ENCODE measurements around the gene DCUN1D3.
"Not testable (repeated sequence)": the region's sequence is repeated elsewhere in the genome, so short reads cannot be mapped to it uniquely, and the experiment has no call there.

DCUN1D3 gene

DNA sequence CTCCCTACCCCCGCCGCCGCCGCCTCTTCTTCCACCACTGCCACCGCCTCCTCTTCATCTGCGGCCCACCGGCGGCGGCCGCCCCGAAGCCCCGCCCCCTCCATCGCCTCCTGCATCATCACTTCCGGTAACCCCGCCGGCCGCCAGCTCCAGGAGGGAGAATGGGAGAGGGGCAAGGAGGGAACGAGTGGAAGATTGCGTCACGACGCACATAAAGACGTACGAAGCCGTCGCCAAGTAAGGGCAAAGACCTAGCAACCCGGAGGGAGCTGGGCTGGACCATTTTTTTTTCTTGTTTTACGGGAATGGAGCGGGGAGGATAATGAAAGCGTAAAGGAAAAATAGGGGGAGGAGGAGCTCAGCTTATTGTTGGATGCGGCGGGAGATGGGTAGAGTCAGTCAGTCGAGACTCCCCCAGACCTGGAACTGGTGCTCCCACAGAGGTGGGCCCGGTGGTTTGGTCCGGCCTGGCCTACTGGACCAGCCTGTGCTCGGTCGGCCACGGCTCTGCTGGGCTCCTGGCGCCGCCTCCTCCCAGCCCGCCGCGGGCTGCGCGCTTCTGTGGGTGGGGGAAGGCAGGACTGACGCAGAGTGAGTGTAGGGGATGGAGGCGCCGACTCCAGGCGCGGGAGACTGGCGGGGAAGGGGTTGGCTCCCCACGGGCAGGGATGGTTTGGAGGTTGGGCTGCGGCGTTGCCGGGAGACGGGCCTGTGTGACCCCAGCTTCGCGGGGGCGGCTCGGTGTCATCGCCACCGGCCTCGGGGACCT, at the start of gene DCUN1D3, which contains the start of gene LYRM1:
TSS of gene DCUN1D3 (minus strand) at position 60 of the 769 bp plus-strand sequence. CDS start 37,820 bp downstream, outside the sequence.
TSS of gene LYRM1 (plus strand) at position 473 of the 769 bp plus-strand sequence. CDS start 14,785 bp downstream, outside the sequence.
- peak; percentile 89 for DNase-seq

DNA sequence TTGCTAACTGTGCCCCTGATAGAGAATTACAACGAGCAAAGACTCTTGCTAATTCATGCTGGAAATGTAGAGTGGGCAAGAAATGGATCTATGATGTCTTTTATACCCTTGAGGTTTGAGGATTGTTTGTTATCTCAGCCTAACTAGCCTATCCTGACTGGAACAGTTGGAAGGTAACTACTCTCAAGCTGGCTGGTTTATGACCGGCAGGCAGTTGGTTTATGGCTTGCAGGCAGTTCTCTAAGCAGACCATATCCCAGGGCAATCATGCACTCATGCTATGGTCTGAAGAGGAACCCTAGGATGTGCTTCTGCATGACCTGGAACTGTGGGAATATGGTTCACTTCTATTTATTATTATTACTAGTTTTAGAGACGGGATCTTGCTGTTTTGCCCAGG, 49.5 kb upstream of the DCUN1D3 start:
- no peak for DNase-seq

GRCh38 chr16:20948444-20948843, 48.3 kb upstream of the DCUN1D3 start:
- DNase-seq = no peak

- no peak for DNase-seq
Observed at GRCh38 chr16:20946015-20946629, 46.0 kb upstream of the DCUN1D3 start.

DNA sequence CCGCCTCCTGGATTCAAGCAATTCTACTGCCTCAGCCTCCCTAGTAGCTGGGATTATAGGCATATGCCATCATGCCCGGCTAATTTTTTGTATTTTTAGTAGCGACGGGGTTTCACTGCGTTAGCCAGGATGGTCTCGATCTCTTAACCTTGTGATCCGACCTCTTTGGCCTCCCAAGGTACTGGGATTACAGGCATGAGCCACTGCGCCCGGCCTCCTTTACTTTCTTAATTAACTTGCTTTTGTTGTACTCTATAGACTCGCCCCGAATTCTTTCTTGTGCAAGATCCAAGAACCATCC, 45.4 kb upstream of the DCUN1D3 start:
- DNase-seq = not testable (repeated sequence)

GRCh38 chr16:20944861-20945574, 44.9 kb upstream of the DCUN1D3 start:
- peak; percentile 46 for DNase-seq

DNA sequence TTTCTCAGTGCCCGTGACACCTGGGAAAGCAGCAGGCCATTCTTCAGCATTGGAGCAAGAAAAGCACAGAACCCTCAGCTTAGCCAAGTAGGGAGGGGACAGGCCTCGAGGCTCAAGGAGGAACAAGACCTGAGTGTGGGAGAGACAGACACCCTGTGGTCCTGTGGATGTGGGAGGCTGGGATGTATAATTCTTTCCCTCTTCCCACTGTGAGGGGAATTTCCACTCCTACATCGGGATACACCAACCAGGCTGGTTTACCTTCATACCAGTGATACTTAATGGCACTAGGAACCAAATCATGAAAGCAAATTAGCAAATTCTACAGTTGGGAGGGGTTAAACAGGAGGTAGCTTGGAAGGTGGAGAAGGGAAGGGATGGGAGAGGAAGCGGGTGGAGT, 42.1 kb upstream of the DCUN1D3 start:
- no peak for DNase-seq

- no peak for DNase-seq
Observed at GRCh38 chr16:20941636-20941926, 41.4 kb upstream of the DCUN1D3 start.

- no peak for DNase-seq
Observed at GRCh38 chr16:20940871-20941635, 40.9 kb upstream of the DCUN1D3 start.

GRCh38 chr16:20939611-20940010, 39.5 kb upstream of the DCUN1D3 start:
- DNase-seq = no peak

DNA sequence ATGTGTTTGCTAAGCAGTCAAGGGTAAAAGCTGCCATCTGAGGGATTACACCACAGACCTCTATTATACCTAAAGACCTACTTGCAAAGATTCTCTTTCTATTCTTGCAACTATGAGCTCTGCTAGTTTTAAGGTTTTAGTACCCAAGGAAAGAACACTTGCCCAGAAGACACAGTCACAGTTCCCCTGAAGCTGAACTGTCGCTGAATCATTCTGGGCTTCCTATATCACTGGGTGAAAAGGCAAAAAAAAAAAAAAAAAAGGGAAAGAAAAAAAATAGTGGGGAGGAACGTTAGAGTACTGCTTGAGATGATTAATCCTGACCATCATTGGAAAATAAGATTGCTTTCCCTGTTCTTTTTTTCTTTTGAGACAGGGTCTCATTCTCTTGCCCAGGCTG, 38.3 kb upstream of the DCUN1D3 start:
- DNase-seq = no peak

DNA sequence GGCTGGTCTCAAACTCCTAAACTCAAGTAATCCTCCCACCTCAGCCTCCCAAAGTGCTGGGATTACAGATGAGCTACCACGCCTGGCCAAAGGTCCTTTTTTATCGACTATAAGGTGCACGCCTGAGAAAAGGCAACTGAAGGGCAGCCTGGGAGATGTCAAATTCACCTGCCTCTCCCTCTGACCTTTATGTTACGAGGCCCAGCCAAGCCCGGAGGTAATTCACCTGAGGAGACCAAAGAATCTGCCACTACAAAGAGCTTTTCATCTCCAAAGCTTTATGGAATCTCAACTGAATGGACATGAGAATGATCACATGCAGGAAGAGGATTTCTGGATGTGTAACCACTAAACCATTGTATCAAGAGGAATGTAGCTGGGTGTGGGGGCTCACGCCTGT, 37.6 kb upstream of the DCUN1D3 start:
- DNase-seq = no peak

DNA sequence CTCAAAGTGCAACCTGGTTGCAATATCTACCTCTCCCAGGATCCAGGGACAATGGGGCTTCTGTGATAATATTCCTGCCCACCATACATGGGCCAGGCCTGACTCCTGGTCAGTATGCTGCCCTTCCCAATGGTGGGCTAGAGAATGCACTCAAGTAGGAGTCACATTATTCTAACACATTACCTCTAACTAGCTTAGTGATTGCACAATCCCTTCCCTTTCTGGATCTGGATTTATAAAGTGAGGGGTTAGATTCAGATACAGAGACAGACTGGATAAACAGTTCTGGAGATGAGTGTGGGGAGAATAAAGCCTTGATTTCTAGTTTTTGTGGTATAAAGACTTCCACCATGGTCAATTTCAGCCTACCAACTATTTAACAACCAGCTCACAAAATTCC, 33.4 kb upstream of the DCUN1D3 start:
- DNase-seq = no peak

GRCh38 chr16:20931066-20931600, 31.0 kb upstream of the DCUN1D3 start:
- no peak for DNase-seq

- no peak for DNase-seq
Observed at GRCh38 chr16:20930365-20930690, 30.2 kb upstream of the DCUN1D3 start.

DNA sequence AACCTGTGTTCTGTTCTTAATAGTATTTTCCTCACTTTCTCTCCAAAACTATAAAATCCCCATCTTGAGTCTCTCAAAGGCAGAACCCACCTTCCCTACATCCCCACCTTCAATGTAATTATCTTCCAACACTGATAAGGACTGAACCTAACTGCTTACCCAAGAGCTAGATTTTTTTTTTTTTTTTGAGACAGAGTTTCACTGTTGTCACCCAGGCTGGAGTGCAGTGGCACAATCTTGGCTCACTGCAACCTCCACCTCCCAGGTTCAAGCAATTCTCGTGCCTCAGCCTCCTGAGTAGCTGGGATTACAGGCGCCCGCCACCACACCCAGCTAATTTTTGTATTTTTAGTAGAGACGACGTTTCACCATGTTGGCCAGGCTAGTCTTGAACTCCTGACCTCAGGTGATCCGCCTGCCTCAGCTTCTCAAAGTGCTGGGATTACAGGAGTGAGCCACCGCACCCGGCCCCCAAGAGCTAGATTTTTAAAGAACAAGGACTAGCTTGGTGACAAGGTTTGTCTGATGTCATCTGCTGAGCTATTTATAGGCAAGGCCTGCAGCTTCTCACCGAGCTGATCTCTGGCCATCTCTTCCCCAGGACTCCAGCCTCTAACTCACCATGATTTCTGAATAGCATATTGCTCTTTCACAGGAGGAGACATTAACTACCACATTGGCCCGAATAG, 29.7 kb upstream of the DCUN1D3 start:
- DNase-seq = not testable (repeated sequence)

DNA sequence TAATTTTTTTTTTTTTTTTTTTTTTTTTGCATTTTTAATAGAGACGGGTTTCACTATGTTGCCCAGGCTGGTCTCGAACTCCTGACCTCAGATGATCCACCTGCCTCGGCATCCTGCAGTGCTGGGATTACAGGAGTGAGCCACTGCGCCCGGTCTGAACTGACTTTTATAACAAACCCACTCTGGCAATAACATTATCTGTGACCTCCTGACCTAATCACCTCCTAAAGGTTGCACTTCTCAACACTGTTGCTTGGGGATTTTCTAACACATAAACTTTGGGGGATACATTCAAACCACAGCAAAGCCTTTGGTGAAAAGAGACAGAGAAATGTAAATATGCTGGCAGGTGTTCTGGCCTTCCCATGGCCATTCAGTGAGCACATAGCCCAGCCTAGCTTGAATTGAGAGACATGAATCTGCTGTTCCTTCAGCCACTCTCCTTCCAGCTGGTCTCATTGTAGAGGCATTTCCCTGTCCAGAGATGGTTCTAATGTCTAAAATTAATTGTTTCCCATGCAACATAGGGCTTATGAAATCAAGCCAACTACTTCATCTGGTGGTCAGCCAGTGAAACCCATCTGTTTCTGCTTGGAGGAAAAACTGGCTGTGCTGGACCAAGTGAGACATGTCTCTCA, 28.7 kb upstream of the DCUN1D3 start:
- DNase-seq = no peak

DNA sequence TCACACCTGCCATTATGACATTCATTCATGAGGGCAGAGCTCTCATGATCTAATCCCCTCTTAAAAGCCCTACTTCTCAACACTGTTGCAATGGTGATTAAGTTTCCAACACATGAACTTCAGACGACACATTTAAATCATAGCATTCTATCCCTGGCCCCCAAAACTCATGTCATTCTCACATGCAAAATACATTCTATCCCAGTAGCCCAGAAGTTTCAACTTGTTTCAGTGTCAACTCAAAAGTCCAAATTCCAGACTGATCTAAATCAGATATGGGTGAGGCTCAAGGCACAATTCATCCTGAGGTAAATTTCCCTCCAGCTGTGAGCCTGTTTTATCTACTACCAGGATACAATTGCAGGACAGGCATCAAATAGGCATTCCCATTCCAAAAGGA, 25.6 kb upstream of the DCUN1D3 start:
- no peak for DNase-seq

GRCh38 chr16:20923876-20924275, 23.7 kb upstream of the DCUN1D3 start:
- no peak for DNase-seq

DNA sequence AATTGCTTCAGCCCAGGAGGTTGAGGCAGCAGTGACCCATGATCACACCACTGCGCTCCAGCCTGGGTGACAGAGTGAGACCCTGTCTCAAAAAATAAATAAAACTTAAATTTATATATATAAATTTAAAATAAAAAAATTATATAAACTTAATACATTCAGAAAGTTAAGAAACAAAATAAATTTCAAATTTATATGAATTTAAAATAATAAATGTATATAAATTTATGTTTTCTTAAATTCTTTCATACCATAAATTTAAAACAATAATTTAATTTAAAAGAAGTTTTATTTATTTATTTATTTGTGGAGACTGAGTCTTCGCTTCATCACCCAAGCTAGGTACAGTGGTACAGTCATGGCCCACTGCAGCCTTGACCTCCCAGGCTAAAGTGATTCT, 20.6 kb upstream of the DCUN1D3 start:
- no peak for DNase-seq

DNA sequence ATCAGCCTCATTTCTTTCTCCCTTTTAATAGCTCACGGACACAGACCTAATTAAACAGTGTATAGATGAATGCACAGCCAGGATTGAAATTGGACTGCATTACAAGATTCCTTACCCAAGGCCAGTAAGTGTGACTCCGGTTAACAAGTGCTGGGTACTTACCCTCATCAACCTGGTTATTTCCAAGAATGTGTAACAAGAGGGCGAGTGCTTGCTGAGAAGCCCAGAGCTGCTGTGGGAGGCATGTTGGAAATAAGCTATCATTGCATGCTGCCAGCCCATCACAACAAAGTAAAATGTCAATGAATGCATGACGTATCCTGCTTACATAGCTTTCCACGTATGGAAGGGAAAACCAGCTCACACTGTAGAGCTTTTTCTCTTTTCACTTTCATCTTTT, 19.9 kb upstream of the DCUN1D3 start:
- DNase-seq = no peak

Measured in activated naive CD4-positive, alpha-beta T cell treated with Interleukin-2 at 50 U/mL for 16 hours (primary cell).